Measurements from ENCODE around the gene PDE10A.

Gene PDE10A

DNA sequence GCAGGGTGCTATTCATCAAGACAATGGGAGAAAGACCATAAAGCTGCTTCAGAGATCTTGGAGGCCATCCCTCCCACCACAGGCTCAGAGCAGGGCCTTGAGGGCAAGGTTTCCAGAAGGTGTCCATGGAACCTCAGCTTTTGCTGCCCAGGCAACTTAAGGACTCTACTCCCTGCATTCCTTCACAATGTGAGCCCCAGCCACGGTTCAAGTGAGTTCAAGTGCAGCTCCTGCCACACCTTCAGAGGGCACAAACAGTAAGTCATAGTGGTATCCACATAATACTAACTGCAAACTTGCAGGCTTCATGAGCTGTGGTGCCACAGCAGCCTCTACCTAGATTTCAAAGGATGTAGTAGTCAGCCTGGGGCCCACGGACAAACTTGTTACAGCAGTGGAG, 209.6 kb downstream of the PDE10A start:
- no peaks in the 10 kb centered on the region for H3K36me3 ChIP-seq (ENCODE audit: control insufficient read depth in 1 of 2, insufficient read depth in 2 of 2, low read length in 2 of 2)
- no peaks in the 10 kb centered on the region for H3K9me3 ChIP-seq (ENCODE audit: control insufficient read depth in 1 of 2, low read length in 2 of 2)
- no peak overlapping the region for H3K27ac ChIP-seq (ENCODE audit: low read length)
- H3K4me3 ChIP-seq (ENCODE audit: low read depth in 1 of 2, low read length in 2 of 2): no peak overlapping the region
- H3K4me1 ChIP-seq (ENCODE audit: control insufficient read depth in 1 of 2, insufficient read depth in 2 of 2, low read length in 2 of 2): no peaks in the 10 kb centered on the region
- H3K27me3 ChIP-seq (ENCODE audit: low read depth, low read length): no peaks in the 10 kb centered on the region

DNA sequence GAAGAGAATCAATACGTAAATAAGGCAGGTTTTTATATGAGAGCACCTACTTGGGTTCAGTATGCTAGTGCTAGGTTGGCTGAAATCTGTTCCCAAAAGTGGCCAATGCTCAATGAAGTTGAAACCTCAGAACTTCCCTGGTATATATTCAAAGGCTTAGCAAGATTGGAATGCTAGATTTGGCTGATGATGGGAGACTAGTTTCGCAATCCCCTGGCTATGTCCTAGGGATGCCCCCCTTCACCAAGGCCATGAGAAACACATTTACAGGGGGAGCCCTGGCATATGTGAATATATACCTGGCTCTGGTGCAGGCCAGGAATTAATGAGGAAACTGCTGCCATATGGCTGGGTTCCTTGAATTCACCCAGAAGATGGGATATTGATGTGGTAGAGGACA, 211.2 kb downstream of the PDE10A start:
- no peak overlapping the region for H3K4me3 ChIP-seq (ENCODE audit: low read depth in 1 of 2, low read length in 2 of 2)
- H3K36me3 ChIP-seq (ENCODE audit: control insufficient read depth in 1 of 2, insufficient read depth in 2 of 2, low read length in 2 of 2): no peaks in the 10 kb centered on the region
- H3K4me1 ChIP-seq (ENCODE audit: control insufficient read depth in 1 of 2, insufficient read depth in 2 of 2, low read length in 2 of 2): no peaks in the 10 kb centered on the region
- no peak overlapping the region for H3K27ac ChIP-seq (ENCODE audit: low read length)
- no peaks in the 10 kb centered on the region for H3K27me3 ChIP-seq (ENCODE audit: low read depth, low read length)
- H3K9me3 ChIP-seq (ENCODE audit: control insufficient read depth in 1 of 2, low read length in 2 of 2): no peaks in the 10 kb centered on the region

GRCh38 chr6:165448210-165448609, 214.8 kb downstream of the PDE10A start:
- Histone ChIP-seq H3K27ac (ENCODE audit: low read length) (no peak overlapping the region), H3K27me3 (ENCODE audit: low read depth, low read length) (no peaks in the 10 kb centered on the region), H3K36me3 (ENCODE audit: control insufficient read depth in 1 of 2, insufficient read depth in 2 of 2, low read length in 2 of 2) (peaks cover 0 to 3% of the 10 kb centered on the region in 2 donors), H3K4me3 (ENCODE audit: low read depth in 1 of 2, low read length in 2 of 2) (no peak overlapping the region), H3K9me3 (ENCODE audit: control insufficient read depth in 1 of 2, low read length in 2 of 2) (no peaks in the 10 kb centered on the region), H3K4me1 (ENCODE audit: control insufficient read depth in 1 of 2, insufficient read depth in 2 of 2, low read length in 2 of 2) (no peaks in the 10 kb centered on the region)

DNA sequence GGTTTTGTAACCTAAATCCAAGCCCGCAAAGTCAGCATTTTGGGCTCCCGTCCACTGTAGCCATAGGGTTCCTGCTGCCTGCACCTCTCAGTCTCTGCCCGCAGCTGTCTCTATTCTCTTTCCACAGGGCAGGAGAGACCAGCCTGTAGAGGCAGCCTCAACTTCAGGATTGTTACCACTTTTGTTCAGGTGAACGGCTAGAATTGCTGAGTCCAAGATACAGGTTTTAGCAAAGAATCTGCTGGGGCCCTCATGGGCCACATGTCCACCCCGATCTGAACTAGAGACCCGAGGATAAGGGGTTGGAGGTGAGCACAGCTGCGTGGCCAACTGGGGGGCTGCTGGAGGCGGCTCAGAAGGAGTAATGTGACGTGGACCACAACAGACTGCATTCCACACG, 215.9 kb downstream of the PDE10A start:
- H3K27me3 ChIP-seq (ENCODE audit: low read depth, low read length): no peaks in the 10 kb centered on the region
- H3K36me3 ChIP-seq (ENCODE audit: control insufficient read depth in 1 of 2, insufficient read depth in 2 of 2, low read length in 2 of 2): peaks cover 0 to 3% of the 10 kb centered on the region in 2 donors
- no peak overlapping the region for H3K4me3 ChIP-seq (ENCODE audit: low read depth in 1 of 2, low read length in 2 of 2)
- no peaks in the 10 kb centered on the region for H3K4me1 ChIP-seq (ENCODE audit: control insufficient read depth in 1 of 2, insufficient read depth in 2 of 2, low read length in 2 of 2)
- no peak overlapping the region for H3K27ac ChIP-seq (ENCODE audit: low read length)
- no peaks in the 10 kb centered on the region for H3K9me3 ChIP-seq (ENCODE audit: control insufficient read depth in 1 of 2, low read length in 2 of 2)

- Histone ChIP-seq H3K36me3 (ENCODE audit: control insufficient read depth in 1 of 2, insufficient read depth in 2 of 2, low read length in 2 of 2) (peaks cover 0 to 3% of the 10 kb centered on the region in 2 donors), H3K27me3 (ENCODE audit: low read depth, low read length) (no peaks in the 10 kb centered on the region), H3K9me3 (ENCODE audit: control insufficient read depth in 1 of 2, low read length in 2 of 2) (no peaks in the 10 kb centered on the region), H3K4me3 (ENCODE audit: low read depth in 1 of 2, low read length in 2 of 2) (no peak overlapping the region), H3K4me1 (ENCODE audit: control insufficient read depth in 1 of 2, insufficient read depth in 2 of 2, low read length in 2 of 2) (no peaks in the 10 kb centered on the region), H3K27ac (ENCODE audit: low read length) (no peak overlapping the region)
Measured at GRCh38 chr6:165446331-165446730, 216.7 kb downstream of the PDE10A start.

GRCh38 chr6:165443462-165443861, 219.6 kb downstream of the PDE10A start:
- peaks cover 0 to 3% of the 10 kb centered on the region in 2 donors for H3K36me3 ChIP-seq (ENCODE audit: control insufficient read depth in 1 of 2, insufficient read depth in 2 of 2, low read length in 2 of 2)
- no peaks in the 10 kb centered on the region for H3K27me3 ChIP-seq (ENCODE audit: low read depth, low read length)

DNA sequence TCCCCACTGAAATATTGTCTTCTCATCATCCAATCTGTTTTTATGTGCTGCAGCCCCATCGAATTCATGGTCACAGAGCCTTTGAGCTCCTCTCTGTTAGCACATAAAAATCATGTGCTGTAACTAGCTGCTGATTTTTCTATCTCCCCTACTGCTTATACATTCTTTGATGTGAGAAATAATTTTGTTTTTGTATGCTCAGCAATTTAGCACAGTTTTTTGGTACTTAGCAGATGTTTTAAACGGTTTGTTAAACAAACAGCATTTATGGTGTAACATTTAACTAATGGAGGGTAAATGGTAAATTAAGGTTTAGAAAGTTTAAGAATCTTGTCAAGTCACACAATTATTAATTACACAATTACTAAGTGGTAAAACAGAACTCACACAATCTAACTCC, 221.9 kb downstream of the PDE10A start:
- Histone ChIP-seq H3K36me3 (ENCODE audit: control insufficient read depth in 1 of 2, insufficient read depth in 2 of 2, low read length in 2 of 2) (peaks cover 0 to 3% of the 10 kb centered on the region in 2 donors), H3K9me3 (ENCODE audit: control insufficient read depth in 1 of 2, low read length in 2 of 2) (no peaks in the 10 kb centered on the region), H3K4me3 (ENCODE audit: low read depth in 1 of 2, low read length in 2 of 2) (no peak overlapping the region), H3K27ac (ENCODE audit: low read length) (no peak overlapping the region), H3K27me3 (ENCODE audit: low read depth, low read length) (no peaks in the 10 kb centered on the region), H3K4me1 (ENCODE audit: control insufficient read depth in 1 of 2, insufficient read depth in 2 of 2, low read length in 2 of 2) (no peaks in the 10 kb centered on the region)

More at GRCh38 chr6:165443462-165443861, 219.6 kb downstream of the PDE10A start:
- no peak overlapping the region for H3K27ac ChIP-seq (ENCODE audit: low read length)
- no peaks in the 10 kb centered on the region for H3K4me1 ChIP-seq (ENCODE audit: control insufficient read depth in 1 of 2, insufficient read depth in 2 of 2, low read length in 2 of 2)
- H3K4me3 ChIP-seq (ENCODE audit: low read depth in 1 of 2, low read length in 2 of 2): no peak overlapping the region
- no peaks in the 10 kb centered on the region for H3K9me3 ChIP-seq (ENCODE audit: control insufficient read depth in 1 of 2, low read length in 2 of 2)

DNA sequence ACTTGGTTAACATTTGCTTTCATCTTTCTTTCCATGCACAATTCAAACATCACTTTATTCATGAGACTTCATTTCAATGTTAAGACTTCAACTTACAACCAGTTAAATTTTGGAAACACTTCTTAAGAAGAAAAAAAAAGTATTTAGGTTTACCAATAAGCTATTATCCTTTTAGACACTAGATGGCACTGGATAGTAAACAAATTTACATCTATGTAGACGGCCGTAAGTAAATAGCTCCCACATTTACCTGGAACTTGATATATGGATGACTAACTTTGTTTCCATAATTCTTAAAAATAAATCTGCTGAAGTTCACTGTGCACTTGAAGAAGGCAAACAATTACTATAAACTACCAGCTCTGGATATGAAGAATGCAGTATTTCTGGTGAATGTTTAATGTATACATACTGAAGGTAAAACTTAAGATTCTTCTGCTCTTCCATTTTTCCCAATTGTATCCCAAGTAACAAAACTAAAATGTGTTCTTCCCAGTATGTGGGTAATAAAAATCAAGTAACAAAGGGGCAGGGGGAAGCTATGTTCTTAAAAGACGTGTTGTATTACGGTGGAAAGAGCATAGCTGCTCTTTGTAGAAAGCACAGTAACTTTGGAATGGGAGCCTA, 223.0 kb downstream of the PDE10A start:
- no peak overlapping the region for H3K27ac ChIP-seq (ENCODE audit: low read length)
- no peak overlapping the region for H3K4me3 ChIP-seq (ENCODE audit: low read depth in 1 of 2, low read length in 2 of 2)
- no peaks in the 10 kb centered on the region for H3K4me1 ChIP-seq (ENCODE audit: control insufficient read depth in 1 of 2, insufficient read depth in 2 of 2, low read length in 2 of 2)
- no peaks in the 10 kb centered on the region for H3K27me3 ChIP-seq (ENCODE audit: low read depth, low read length)
- peaks cover 0 to 3% of the 10 kb centered on the region in 2 donors for H3K36me3 ChIP-seq (ENCODE audit: control insufficient read depth in 1 of 2, insufficient read depth in 2 of 2, low read length in 2 of 2)
- H3K9me3 ChIP-seq (ENCODE audit: control insufficient read depth in 1 of 2, low read length in 2 of 2): no peaks in the 10 kb centered on the region

GRCh38 chr6:165426892-165427291, 236.1 kb downstream of the PDE10A start:
- Histone ChIP-seq H3K36me3 (ENCODE audit: control insufficient read depth in 1 of 2, insufficient read depth in 2 of 2, low read length in 2 of 2) (no peaks in the 10 kb centered on the region), H3K9me3 (ENCODE audit: control insufficient read depth in 1 of 2, low read length in 2 of 2) (no peaks in the 10 kb centered on the region), H3K4me1 (ENCODE audit: control insufficient read depth in 1 of 2, insufficient read depth in 2 of 2, low read length in 2 of 2) (no peaks in the 10 kb centered on the region), H3K27me3 (ENCODE audit: low read depth, low read length) (no peaks in the 10 kb centered on the region), H3K27ac (ENCODE audit: low read length) (no peak overlapping the region), H3K4me3 (ENCODE audit: low read depth in 1 of 2, low read length in 2 of 2) (no peak overlapping the region)

GRCh38 chr6:165422192-165422591, 240.8 kb downstream of the PDE10A start:
- no peaks in the 10 kb centered on the region for H3K27me3 ChIP-seq (ENCODE audit: low read depth, low read length)
- H3K9me3 ChIP-seq (ENCODE audit: control insufficient read depth in 1 of 2, low read length in 2 of 2): no peaks in the 10 kb centered on the region
- H3K36me3 ChIP-seq (ENCODE audit: control insufficient read depth in 1 of 2, insufficient read depth in 2 of 2, low read length in 2 of 2): peaks cover 0 to 6% of the 10 kb centered on the region in 2 donors
- no peaks in the 10 kb centered on the region for H3K4me1 ChIP-seq (ENCODE audit: control insufficient read depth in 1 of 2, insufficient read depth in 2 of 2, low read length in 2 of 2)
- no peak overlapping the region for H3K4me3 ChIP-seq (ENCODE audit: low read depth in 1 of 2, low read length in 2 of 2)
- H3K27ac ChIP-seq (ENCODE audit: low read length): no peak overlapping the region

GRCh38 chr6:165417278-165417865, 245.7 kb downstream of the PDE10A start:
- no peak overlapping the region for H3K4me3 ChIP-seq (ENCODE audit: low read depth in 1 of 2, low read length in 2 of 2)
- no peaks in the 10 kb centered on the region for H3K9me3 ChIP-seq (ENCODE audit: control insufficient read depth in 1 of 2, low read length in 2 of 2)
- H3K4me1 ChIP-seq (ENCODE audit: control insufficient read depth in 1 of 2, insufficient read depth in 2 of 2, low read length in 2 of 2): no peaks in the 10 kb centered on the region
- peaks cover 0 to 6% of the 10 kb centered on the region in 2 donors for H3K36me3 ChIP-seq (ENCODE audit: control insufficient read depth in 1 of 2, insufficient read depth in 2 of 2, low read length in 2 of 2)
- no peaks in the 10 kb centered on the region for H3K27me3 ChIP-seq (ENCODE audit: low read depth, low read length)
- H3K27ac ChIP-seq (ENCODE audit: low read length): no peak overlapping the region

DNA sequence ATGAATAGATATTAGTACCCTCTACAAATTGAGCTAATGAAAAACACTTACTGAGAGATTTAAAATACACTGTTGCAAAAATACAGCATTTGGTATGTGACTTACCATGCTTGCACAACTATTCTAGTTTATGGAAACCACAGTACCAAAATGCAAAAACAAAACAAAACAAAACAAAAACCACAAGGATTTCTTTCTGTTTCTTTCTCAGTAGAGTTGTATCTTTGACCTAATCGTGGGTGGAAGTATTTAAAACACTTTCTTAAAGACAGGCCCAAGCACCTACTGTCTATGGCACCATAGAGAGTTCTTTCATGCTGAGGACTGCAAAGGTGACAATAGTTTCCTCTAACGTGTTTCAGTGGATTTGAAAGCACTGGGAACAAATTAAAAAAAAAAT, 258.3 kb downstream of the PDE10A start:
- no peaks in the 10 kb centered on the region for H3K4me1 ChIP-seq (ENCODE audit: control insufficient read depth in 1 of 2, insufficient read depth in 2 of 2, low read length in 2 of 2)
- no peaks in the 10 kb centered on the region for H3K9me3 ChIP-seq (ENCODE audit: control insufficient read depth in 1 of 2, low read length in 2 of 2)
- H3K27ac ChIP-seq (ENCODE audit: low read length): no peak overlapping the region
- no peaks in the 10 kb centered on the region for H3K27me3 ChIP-seq (ENCODE audit: low read depth, low read length)
- no peaks in the 10 kb centered on the region for H3K36me3 ChIP-seq (ENCODE audit: control insufficient read depth in 1 of 2, insufficient read depth in 2 of 2, low read length in 2 of 2)
- H3K4me3 ChIP-seq (ENCODE audit: low read depth in 1 of 2, low read length in 2 of 2): no peak overlapping the region

Measured in muscle layer of duodenum (tissue), 2 donors.